Caco-2 (cell line): ENCODE results near the gene TGIF1. TPM values are rescaled to one million over a fixed set of nuclear protein-coding genes. Genes with fewer than 3 reads are reported as not detected.

Source experiments
- BruUV-seq: library from RNA; stranded (reverse); fragments of 400-500 nt; replicated peaks from 2 replicates; lab custom pipeline; 2021; lab: Mats Ljungman, UMichigan
- CTCF ChIA-PET: fragments of 300-600 bp; sonication (Branson Sonifier 250); formaldehyde crosslinking; loops from one replicate; lab custom pipeline; 2022; ENCODE audit warnings: antibody characterized with exemption; lab: Charles Lee
- POLR2A ChIA-PET: fragments of 300-600 bp; sonication (Branson Sonifier 250); formaldehyde crosslinking; loops from one replicate; lab custom pipeline; 2022; ENCODE audit warnings: antibody characterized with exemption; lab: Charles Lee
- DNase-seq, 2 experiments: peaks; one replicate each; pipeline versions ENCODE4 v3.0.0 to v3.0.0-alpha.2; 2020 to 2022
- H3K27me3 ChIP-seq: replicated peaks from 2 replicates; pipeline ENCODE4 v1.6.0; 2011; ENCODE audit warnings: low read length; ENCODE audit not compliant: control insufficient read depth, insufficient read depth
- H3K36me3 ChIP-seq: 2 replicates; pipeline ENCODE4 v1.5.1; 2011; ENCODE audit warnings: low read length; ENCODE audit not compliant: control insufficient read depth, insufficient read depth
- H3K4me1 ChIP-seq: fragments of 250-450 bp; sonication (Bioruptor Pico); 2 replicates; pipeline ENCODE4 v1.5.1; 2020; ENCODE audit warnings: mild to moderate bottlenecking
- H3K4me3 ChIP-seq: 2 replicates; pipeline ENCODE4 v1.5.1; 2011; ENCODE audit warnings: low read depth, mild to moderate bottlenecking, control low read depth, low read length
- H3K9me3 ChIP-seq: fragments of 250-450 bp; sonication (Bioruptor Pico); 2 replicates; pipeline ENCODE4 v1.5.1; 2020; ENCODE audit warnings: mild to moderate bottlenecking, moderate library complexity
- H3K27ac Mint-ChIP-seq: one replicate; pipeline ENCODE4 v1.8.0; 2022; ENCODE audit warnings: mixed read lengths; ENCODE audit not compliant: unreplicated experiment
- H3K27me3 Mint-ChIP-seq: one replicate; pipeline ENCODE4 v1.8.0; 2022; ENCODE audit warnings: mixed read lengths; ENCODE audit not compliant: insufficient read depth, unreplicated experiment
- H3K36me3 Mint-ChIP-seq: one replicate; pipeline ENCODE4 v1.8.0; 2022; ENCODE audit warnings: mild to moderate bottlenecking, mixed read lengths; ENCODE audit not compliant: insufficient read depth, unreplicated experiment
- H3K4me1 Mint-ChIP-seq: one replicate; pipeline ENCODE4 v1.8.0; 2022; ENCODE audit warnings: low read depth, mixed read lengths; ENCODE audit not compliant: unreplicated experiment
- H3K4me3 Mint-ChIP-seq: one replicate; pipeline ENCODE4 v1.8.0; 2022; ENCODE audit warnings: mild to moderate bottlenecking, moderate library complexity, mixed read lengths; ENCODE audit not compliant: unreplicated experiment
- H3K9me3 Mint-ChIP-seq: one replicate; pipeline ENCODE4 v1.8.0; 2022; ENCODE audit warnings: mixed read lengths; ENCODE audit not compliant: unreplicated experiment
- CTCF ChIP-seq, 2 experiments: fragments of 200-600 bp in 1 of 2; IDR thresholded peaks; 1 replicate in 1 of 2; 2 replicates in 1 of 2; pipeline versions ENCODE4 v1.5.1 to v1.8.0; 2011 to 2022; ENCODE audit warnings: antibody characterized with exemption in 1 of 2, control low read depth in 1 of 2, inconsistent platforms in 1 of 2, low read depth in 1 of 2, low read length in 1 of 2, mild to moderate bottlenecking in 1 of 2, moderate library complexity in 1 of 2; ENCODE audit not compliant: insufficient read depth in 1 of 2, severe bottlenecking in 1 of 2, unreplicated experiment in 1 of 2
- intact Hi-C: fragments of 100-400 bp; cut with micrococcal nuclease; formaldehyde crosslinking; loops from one replicate; pipeline ENCODE4 v1.10.0; 2022; ENCODE audit not compliant: unreplicated experiment
- total RNA-seq: library from RNA; stranded (reverse); gene quantifications from 2 replicates; pipeline ENCODE4 v1.2.3, GENCODE V29; 2022

Gene TGIF1
- total RNA-seq, 1 experiment from 2014 or later, result 107 TPM

- no peaks in the 10 kb centered on the region for H3K9me3 Mint-ChIP-seq
- no peak overlapping the region for H3K4me3 Mint-ChIP-seq
- Histone ChIP-seq H3K4me3 (no peak overlapping the region), H3K9me3 (no peaks in the 10 kb centered on the region), H3K27me3 (no peaks in the 10 kb centered on the region), H3K4me1 (peaks cover 6% of the 10 kb centered on the region), H3K36me3 (no peaks in the 10 kb centered on the region)
- ChIA-PET CTCF (interaction anchor here (0.5 kb wide), 1 partner anchor 39 kb away, joined by 3 read pairs; no protein-coding TSS in a partner anchor), POLR2A (no interaction called here)
- peaks cover 5% of the 10 kb centered on the region for H3K4me1 Mint-ChIP-seq
- no peak for TF ChIP-seq CTCF (IDR thresholded peaks at IDR 0.05; ENCODE audit: insufficient read depth in 1 of 2, low read depth in 1 of 2, low read length in 1 of 2, severe bottlenecking in 1 of 2, unreplicated experiment in 1 of 2)
- no TSS peak for BruUV-seq
- H3K27me3 Mint-ChIP-seq, result no peaks in the 10 kb centered on the region
- DNase-seq, result no peak
- H3K36me3 Mint-ChIP-seq, result no peaks in the 10 kb centered on the region
- no peak overlapping the region for H3K27ac Mint-ChIP-seq
- intact Hi-C loops, result no loop called here
Observed at GRCh38 chr18:3486512-3486911, 36.5 kb downstream of the TGIF1 start.

GRCh38 chr18:3489462-3489861 is 39.5 kb downstream of the TGIF1 start:
- Histone ChIP-seq H3K36me3 (no peaks in the 10 kb centered on the region), H3K4me3 (no peak overlapping the region), H3K9me3 (no peaks in the 10 kb centered on the region), H3K4me1 (peaks cover 12% of the 10 kb centered on the region), H3K27me3 (no peaks in the 10 kb centered on the region)
- POLR2A ChIA-PET, result no interaction called here
- Mint-ChIP-seq H3K4me3 (no peak overlapping the region), H3K36me3 (no peaks in the 10 kb centered on the region), H3K27me3 (no peaks in the 10 kb centered on the region), H3K27ac (no peak overlapping the region), H3K4me1 (peaks cover 13% of the 10 kb centered on the region), H3K9me3 (no peaks in the 10 kb centered on the region)
- BruUV-seq, result no TSS peak
- CTCF ChIA-PET, result no interaction called here
- DNase-seq, result no peak
- intact Hi-C loops, result no loop called here
- no peak for TF ChIP-seq CTCF (IDR thresholded peaks at IDR 0.05; ENCODE audit: insufficient read depth in 1 of 2, low read depth in 1 of 2, low read length in 1 of 2, severe bottlenecking in 1 of 2, unreplicated experiment in 1 of 2)

- no peaks in the 10 kb centered on the region for H3K27me3 ChIP-seq
- H3K9me3 ChIP-seq, result no peaks in the 10 kb centered on the region
- intact Hi-C loops, result no loop called here
- CTCF ChIA-PET, result interaction anchor here (1.0 kb wide), 1 partner anchor 10 kb away, joined by 3 read pairs; no protein-coding TSS in a partner anchor
- Mint-ChIP-seq H3K27ac (no peak overlapping the region), H3K4me3 (no peak overlapping the region), H3K27me3 (no peaks in the 10 kb centered on the region), H3K4me1 (peaks cover 14% of the 10 kb centered on the region), H3K36me3 (no peaks in the 10 kb centered on the region), H3K9me3 (no peaks in the 10 kb centered on the region)
- POLR2A ChIA-PET, result no interaction called here
- peaks cover 12% of the 10 kb centered on the region for H3K4me1 ChIP-seq
- DNase-seq, result no peak
- H3K36me3 ChIP-seq, result no peaks in the 10 kb centered on the region
- no peak for TF ChIP-seq CTCF (IDR thresholded peaks at IDR 0.05; ENCODE audit: insufficient read depth in 1 of 2, low read depth in 1 of 2, low read length in 1 of 2, severe bottlenecking in 1 of 2, unreplicated experiment in 1 of 2)
- no peak overlapping the region for H3K4me3 ChIP-seq
- no TSS peak for BruUV-seq
Observed at GRCh38 chr18:3491981-3492555, 42.1 kb downstream of the TGIF1 start.
